ENCODE data around the gene LDLRAD3. TPM values are rescaled to one million over a fixed set of nuclear protein-coding genes. Genes with fewer than 3 reads are reported as not detected.

The LDLRAD3 gene
- total RNA-seq, 1 experiment from 2014 or later: 3.3 TPM

DNA sequence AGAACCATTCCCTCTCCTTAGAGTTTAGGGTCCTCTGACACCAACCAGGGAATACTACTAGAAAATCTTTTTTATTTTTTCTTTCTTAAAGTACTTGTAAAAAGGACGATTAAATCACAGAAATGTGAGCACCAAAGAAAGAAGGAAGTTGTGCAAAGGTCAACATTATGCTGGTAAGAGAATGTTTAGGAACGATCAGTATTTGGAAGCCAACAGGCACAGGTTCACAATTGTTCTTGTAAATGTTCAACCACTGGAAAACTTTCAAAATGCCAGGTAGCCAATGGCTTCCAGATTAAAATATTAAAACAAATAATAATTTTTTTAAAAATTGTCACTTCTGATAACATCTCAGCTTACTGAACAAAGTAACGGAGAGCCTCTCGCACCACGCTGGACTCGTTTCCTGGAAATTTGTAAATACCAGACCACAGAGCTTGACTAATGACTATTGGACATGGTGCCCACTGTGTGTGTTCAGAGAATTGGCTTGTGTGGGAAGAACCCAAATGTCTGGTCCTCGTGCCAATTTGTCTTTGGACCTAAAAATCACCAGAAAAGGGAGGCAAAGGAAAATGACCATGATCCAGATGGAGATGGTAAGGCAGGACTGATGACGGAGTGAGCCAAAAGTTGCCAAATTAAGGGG is 324.6 kb downstream of the LDLRAD3 start:
- DNase-seq (ENCODE audit: low spot score): no peak

DNA sequence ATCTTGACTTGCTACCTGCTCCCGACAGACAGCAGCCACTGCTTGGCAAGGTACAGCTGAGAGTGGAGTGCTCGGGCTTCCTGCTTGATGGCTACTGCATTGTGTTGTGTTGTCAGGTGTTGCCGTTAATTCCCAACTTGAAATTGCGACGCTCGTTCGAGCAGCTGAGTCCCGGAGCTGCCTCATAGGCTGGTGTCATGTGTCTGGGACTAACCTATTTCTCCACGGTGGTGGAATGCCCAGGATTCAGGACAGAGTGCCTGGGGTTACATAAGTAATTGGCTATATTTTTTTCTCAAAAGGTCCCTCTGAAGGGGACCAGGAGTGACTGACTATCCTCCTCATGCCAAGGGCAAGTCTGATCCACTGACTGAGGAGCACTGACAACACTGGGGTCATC is 326.8 kb downstream of the LDLRAD3 start:
- no peak for DNase-seq (ENCODE audit: low spot score)

DNA sequence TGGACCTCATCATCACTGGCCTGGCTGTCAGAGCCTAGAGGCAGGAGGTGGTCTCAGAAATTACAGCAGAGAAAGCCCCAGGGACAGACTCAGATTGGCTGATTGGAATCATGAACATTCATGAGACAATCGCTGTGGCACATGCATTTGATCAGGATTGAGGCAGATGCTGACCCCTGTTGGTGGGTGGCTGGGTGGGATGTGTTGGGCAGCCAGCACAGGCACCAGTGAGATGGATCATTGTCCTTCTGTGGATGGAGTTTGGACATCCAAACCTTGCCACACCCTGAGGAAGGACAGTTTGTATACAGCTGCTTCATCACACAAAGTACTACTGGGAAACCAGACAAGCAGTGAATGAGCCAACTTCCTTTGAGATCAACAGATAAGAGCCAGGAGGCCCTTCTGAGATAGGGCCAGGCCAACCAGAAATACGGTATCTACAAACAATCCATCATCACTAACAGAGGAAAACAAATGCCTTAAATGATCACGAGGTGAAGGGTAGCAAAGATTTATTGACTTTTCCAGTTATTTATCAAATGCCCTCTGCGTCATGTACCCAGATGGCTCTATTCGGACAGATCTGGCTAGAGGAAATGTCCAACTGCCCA is 328.0 kb downstream of the LDLRAD3 start:
- no peak for DNase-seq (ENCODE audit: low spot score)

DNA sequence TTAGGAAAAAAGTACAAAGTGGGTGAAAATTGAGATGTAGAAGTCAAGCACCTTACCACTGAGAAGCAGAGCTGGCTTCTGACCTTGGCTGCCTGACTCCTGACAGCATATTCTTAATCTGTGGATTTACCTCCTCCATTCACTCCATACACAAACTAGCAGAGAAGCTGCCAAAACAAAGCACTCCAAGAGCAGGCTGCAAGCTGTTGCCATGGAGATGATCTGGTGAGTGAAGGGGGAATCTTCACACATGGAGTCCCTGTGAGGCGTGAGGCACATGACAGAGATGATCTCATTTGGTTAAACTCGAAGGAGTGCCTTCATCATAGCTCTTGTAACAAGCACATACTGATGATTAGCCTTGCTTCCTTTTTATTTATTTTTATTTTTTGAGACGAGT is 329.2 kb downstream of the LDLRAD3 start:
- no peak for DNase-seq (ENCODE audit: low spot score)

DNA sequence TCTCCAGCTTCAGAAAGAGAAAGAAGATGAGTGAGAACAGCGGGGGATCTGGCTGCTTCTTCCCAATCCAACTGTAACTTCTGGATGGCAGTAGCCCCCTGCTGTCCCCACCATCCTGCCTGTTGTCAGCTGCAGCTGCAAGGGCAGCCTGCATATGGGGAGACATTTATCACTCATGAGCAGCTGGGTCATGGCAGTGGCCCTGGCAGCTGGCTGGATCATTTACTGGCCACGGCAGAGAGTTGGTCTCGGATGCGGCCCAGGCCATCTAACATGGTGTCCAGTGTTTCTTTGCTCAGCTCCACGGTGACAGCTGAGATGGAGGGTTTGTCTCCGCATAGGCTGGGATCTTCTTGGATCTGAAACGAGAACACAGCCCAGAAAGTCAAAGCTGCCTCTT is 330.6 kb downstream of the LDLRAD3 start:
- DNase-seq (ENCODE audit: low spot score): no peak

DNA sequence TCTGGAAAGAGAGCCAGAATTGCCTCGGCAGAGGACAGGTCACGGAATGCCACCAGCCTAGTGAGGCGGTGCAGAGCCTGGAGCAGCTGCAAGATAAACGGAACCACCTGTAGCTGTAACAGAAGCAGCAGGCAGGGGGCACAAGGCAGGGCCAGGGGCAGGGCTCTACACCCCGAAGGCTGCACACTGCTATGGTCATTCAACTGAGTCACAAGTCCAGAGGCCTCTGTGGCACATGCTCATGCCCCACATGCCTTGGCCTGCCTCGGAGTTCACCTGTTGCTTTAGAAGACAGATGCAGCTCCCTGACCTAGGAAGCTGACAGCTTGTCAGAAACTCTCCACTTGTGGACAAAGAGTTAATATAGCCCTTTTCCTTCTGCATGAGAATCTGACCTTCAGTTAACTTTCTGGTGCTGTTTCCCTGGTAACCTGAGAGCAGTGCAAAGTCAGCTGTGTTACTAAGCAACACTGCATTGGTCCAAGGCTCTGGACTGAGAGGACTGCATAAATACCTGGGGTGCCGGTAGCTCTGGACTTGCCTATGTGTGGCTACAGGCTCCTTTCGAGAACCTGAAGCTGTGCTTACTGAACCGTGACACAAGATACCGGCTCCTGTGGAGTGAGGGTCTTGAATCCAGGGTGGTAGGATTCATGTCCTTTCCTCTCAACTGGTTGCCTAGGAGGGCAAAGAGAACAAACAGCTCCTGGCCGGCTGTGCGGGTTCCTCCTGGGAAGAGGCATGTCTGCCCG is 334.8 kb downstream of the LDLRAD3 start:
- no peak for DNase-seq (ENCODE audit: low spot score)

DNA sequence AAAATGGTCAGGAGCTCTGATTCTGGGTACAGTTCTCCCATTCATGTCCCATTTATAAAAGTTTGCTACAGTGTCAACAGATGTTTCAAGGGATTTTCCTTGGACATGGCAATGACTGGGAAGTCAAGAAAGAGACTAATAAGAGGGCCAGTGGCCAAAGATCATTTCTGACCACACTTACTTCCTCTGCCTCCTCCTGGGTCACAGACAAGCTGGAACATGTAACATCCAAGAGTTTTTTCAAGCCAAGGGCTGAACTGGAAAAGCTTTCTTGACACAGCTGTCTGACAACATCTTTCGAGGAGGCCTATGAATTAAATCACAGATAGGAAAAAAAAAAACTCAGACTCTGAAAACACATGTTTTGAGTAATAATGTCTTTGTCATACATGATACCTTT is 336.7 kb downstream of the LDLRAD3 start:
- no peak for DNase-seq (ENCODE audit: low spot score)

Small RNA genes within 50 kb of the gene (small RNA-seq; reads per million reads assigned to genes)
- not detected for gene MIR3973
